Endothelial cell of umbilical vein (primary cell): ENCODE measurements around the gene SLC2A4.

Experiments
- POLR2AphosphoS5 ChIP-seq: IDR thresholded peaks from 2 replicates; pipeline ENCODE4 v1.6.1; 2012; ENCODE audit warnings: low read depth, mild to moderate bottlenecking, control low read depth, low read length, moderate library complexity; ENCODE audit not compliant: insufficient read depth
- TF ChIP-seq, protein P1 (sequence below), 2 donors: IDR thresholded peaks; 1 replicate in 1 of 2; 2 replicates in 1 of 2; pipeline ENCODE4 v1.5.1; 2011; ENCODE audit warnings: low read length in 2 of 2, mild to moderate bottlenecking in 2 of 2, moderate library complexity in 2 of 2, control low read depth in 1 of 2, inconsistent platforms in 1 of 2, low read depth in 1 of 2; ENCODE audit not compliant: insufficient read depth in 1 of 2; ENCODE audit errors: extremely low read depth in 1 of 2
- TF ChIP-seq, protein P2 (sequence below): IDR thresholded peaks from 2 replicates; pipeline ENCODE4 v1.6.1; 2011; ENCODE audit not compliant: insufficient read depth, insufficient read length

GRCh38 chr17:7295230-7296180 lies 14.0 kb downstream of the SLC2A4 start:
- TF ChIP-seq, protein P1, sequence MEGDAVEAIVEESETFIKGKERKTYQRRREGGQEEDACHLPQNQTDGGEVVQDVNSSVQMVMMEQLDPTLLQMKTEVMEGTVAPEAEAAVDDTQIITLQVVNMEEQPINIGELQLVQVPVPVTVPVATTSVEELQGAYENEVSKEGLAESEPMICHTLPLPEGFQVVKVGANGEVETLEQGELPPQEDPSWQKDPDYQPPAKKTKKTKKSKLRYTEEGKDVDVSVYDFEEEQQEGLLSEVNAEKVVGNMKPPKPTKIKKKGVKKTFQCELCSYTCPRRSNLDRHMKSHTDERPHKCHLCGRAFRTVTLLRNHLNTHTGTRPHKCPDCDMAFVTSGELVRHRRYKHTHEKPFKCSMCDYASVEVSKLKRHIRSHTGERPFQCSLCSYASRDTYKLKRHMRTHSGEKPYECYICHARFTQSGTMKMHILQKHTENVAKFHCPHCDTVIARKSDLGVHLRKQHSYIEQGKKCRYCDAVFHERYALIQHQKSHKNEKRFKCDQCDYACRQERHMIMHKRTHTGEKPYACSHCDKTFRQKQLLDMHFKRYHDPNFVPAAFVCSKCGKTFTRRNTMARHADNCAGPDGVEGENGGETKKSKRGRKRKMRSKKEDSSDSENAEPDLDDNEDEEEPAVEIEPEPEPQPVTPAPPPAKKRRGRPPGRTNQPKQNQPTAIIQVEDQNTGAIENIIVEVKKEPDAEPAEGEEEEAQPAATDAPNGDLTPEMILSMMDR (IDR thresholded peaks at IDR 0.05; ENCODE audit: extremely low read depth in 1 of 2, insufficient read depth in 1 of 2, low read depth in 1 of 2, low read length in 2 of 2): no peak
- no peak for TF ChIP-seq POLR2AphosphoS5
- TF ChIP-seq, protein P2, sequence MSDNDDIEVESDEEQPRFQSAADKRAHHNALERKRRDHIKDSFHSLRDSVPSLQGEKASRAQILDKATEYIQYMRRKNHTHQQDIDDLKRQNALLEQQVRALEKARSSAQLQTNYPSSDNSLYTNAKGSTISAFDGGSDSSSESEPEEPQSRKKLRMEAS: no peak
